Activated CD4-positive, alpha-beta T cell treated with anti-CD3 and anti-CD28 coated beads for 36 hours (primary cell): Measurements from ENCODE around the gene TSSC4. TPM values are rescaled to one million over a fixed set of nuclear protein-coding genes. Genes with fewer than 3 reads are reported as not detected.

ENCODE experiments used
- ATAC-seq: fragments of 200-7000 bp; cut with Tn5 transposase; one replicate; pipeline ENCODE4 v1.10.0; 2021; ENCODE audit warnings: mild to moderate bottlenecking, moderate library complexity
- CTCF ChIA-PET: fragments of 350-600 bp; sonication (Branson Sonifier 250); formaldehyde crosslinking; loops from one replicate; lab custom pipeline; 2021; ENCODE audit warnings: antibody characterized with exemption; lab: Charles Lee
- POLR2A ChIA-PET: fragments of 350-600 bp; sonication (Branson Sonifier 250); formaldehyde crosslinking; loops from one replicate; lab custom pipeline; 2021; ENCODE audit warnings: antibody characterized with exemption, inconsistent platforms; lab: Charles Lee
- DNase-seq: peaks from one replicate; pipeline ENCODE4 v3.0.0-alpha.2; 2020
- H3K27ac Mint-ChIP-seq: one replicate; pipeline ENCODE4 v1.8.0; 2021; ENCODE audit warnings: mixed read lengths
- H3K27me3 Mint-ChIP-seq: one replicate; pipeline ENCODE4 v1.8.0; 2021; ENCODE audit warnings: mixed read lengths
- H3K36me3 Mint-ChIP-seq: one replicate; pipeline ENCODE4 v1.8.0; 2021; ENCODE audit warnings: low read depth, mixed read lengths
- H3K4me1 Mint-ChIP-seq: one replicate; pipeline ENCODE4 v1.8.0; 2021; ENCODE audit warnings: mixed read lengths
- H3K4me3 Mint-ChIP-seq: one replicate; pipeline ENCODE4 v1.8.0; 2021; ENCODE audit warnings: mild to moderate bottlenecking, moderate library complexity, mixed read lengths
- H3K9me3 Mint-ChIP-seq: one replicate; pipeline ENCODE4 v1.8.0; 2021; ENCODE audit warnings: low read depth, mixed read lengths
- intact Hi-C, 2 experiments: fragments of 100-400 bp; cut with DNase I in 1 of 2; cut with micrococcal nuclease in 1 of 2; formaldehyde crosslinking; loops; one replicate each; pipeline versions ENCODE4 v1.14.2 to v1.15.1; 2022 to 2024; cut with DNase I, micrococcal nuclease
- total RNA-seq, 2 experiments: library from RNA; stranded (reverse); gene quantifications; one replicate each; pipeline ENCODE4 v1.2.3, GENCODE V29; 2021

Gene TSSC4
- total RNA-seq, 2 experiments from 2014 or later, result 19.8 to 38.4 TPM

DNA sequence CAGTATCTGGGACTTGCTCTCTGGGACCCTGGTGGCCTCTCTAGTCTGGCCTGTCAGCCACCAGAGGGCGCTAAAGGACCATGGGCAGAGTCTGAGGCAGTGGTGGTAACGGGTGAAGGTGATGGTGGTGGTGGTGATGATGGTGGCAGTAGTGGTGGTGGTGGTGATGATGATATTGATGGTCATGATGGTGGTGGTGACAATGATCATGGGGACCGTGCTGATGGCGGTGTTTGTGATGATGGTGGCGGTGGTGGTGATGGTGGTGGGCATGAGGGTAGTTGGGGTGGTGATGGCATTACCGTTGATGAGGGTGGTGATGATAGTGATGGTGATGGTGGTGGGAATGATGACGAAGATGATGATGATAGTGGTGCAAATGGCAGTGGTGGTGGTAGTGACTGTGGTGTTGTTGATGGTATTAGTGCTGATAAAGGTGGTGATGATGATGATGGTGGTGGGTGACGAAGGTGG is 27.8 kb downstream of the TSSC4 start:
- CTCF ChIA-PET, result interaction anchor here (0.8 to 3.5 kb wide), 3 partner anchors 104 to 459 kb away, joined by 4 to 51 read pairs (median 4); no protein-coding TSS in a partner anchor
- Mint-ChIP-seq H3K9me3 (no peaks in the 10 kb centered on the region), H3K36me3 (no peaks in the 10 kb centered on the region), H3K27ac (no peak overlapping the region), H3K27me3 (no peaks in the 10 kb centered on the region), H3K4me1 (no peaks in the 10 kb centered on the region), H3K4me3 (no peak overlapping the region)
- intact Hi-C loops, result loop anchor here (1.0 to 2.0 kb wide), 5 partner anchors 103 to 663 kb away; no protein-coding TSS in a partner anchor
- POLR2A ChIA-PET, result no interaction called here
- ATAC-seq, result peak; percentile 96
- DNase-seq, result peak; percentile 93

DNA sequence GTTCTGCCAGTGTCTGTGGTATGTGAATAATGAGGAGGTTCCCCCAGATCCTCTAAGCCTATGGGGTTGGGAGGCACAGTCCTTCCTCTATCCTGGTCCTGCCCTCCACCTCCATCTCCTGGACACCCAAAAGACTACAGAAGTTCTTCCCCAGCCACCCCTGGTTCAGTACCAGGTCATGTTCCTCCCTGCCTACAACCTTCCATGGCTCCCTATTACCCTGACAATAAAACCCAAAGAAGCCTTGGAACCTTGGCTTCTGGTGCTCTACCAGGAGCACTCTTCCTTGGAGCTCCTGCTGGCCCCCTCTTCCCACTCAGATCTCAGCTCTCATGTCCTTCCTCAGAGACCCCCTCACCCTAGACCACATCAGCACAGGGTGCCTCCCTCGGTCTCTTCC is 30.8 kb downstream of the TSSC4 start:
- POLR2A ChIA-PET, result no interaction called here
- Mint-ChIP-seq H3K4me3 (no peak overlapping the region), H3K36me3 (no peaks in the 10 kb centered on the region), H3K27me3 (no peaks in the 10 kb centered on the region), H3K4me1 (no peaks in the 10 kb centered on the region), H3K9me3 (no peaks in the 10 kb centered on the region), H3K27ac (no peak overlapping the region)
- CTCF ChIA-PET, result interaction anchor here (2.0 kb wide), 1 partner anchor 100 kb away, joined by 6 read pairs; no protein-coding TSS in a partner anchor
- intact Hi-C loops, result no loop called here
- ATAC-seq (no peak), DNase-seq (no peak)

DNA sequence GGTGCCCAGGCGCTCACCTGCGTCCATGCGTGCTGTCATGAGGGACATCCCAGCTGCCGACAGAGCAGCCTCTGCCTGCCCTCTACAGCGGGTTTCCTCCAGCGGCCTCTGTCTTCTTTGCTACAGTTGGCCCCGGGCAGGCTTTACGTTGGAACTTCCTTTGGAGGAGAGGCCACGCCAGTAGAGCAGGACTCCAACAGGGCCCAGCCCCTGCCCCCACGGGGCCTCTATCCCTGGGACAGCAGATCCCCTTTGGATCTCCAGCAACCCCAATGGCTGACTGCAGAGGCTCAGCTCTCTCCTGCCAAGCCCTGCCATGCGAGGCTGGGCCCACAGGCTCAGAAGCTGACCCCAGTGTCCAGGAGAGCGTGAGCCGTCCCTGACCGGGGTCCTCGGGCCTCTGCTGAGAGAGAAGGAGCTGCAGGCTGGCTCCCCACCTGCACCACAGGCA is 31.6 kb downstream of the TSSC4 start:
- Mint-ChIP-seq H3K27ac (no peak overlapping the region), H3K27me3 (no peaks in the 10 kb centered on the region), H3K36me3 (no peaks in the 10 kb centered on the region), H3K4me1 (no peaks in the 10 kb centered on the region), H3K4me3 (no peak overlapping the region), H3K9me3 (no peaks in the 10 kb centered on the region)
- CTCF ChIA-PET, result interaction anchor here (0.7 to 2.0 kb wide), 2 partner anchors 28 to 99 kb away, joined by 3 to 6 read pairs; no protein-coding TSS in a partner anchor
- POLR2A ChIA-PET, result no interaction called here
- intact Hi-C loops, result no loop called here
- ATAC-seq (no peak), DNase-seq (no peak)

DNA sequence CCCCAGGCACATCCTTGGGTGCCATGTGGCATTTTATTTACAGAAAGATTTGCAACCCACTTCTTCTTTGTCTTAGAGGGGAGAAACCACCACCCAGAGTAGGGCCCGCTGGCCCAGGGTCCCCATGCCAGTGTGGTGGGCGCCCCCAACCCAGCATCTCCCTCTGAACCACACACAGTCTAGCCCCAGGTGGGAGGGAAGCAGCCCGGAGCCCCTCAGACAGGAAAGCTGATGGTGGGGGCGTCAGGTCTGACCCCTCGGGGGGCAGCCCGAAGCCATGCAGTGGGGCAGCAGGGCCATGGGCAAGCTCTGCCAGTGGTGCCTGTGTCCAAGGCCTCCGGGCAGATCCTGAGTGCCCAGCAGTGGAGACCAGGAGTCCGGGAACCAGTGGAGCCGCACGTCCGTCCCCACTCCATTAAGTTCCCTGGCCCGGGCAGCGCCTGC is 32.1 kb downstream of the TSSC4 start:
- ATAC-seq (no peak), DNase-seq (no peak)
- ChIA-PET POLR2A (no interaction called here), CTCF (interaction anchor here (0.7 to 2.0 kb wide), 2 partner anchors 29 to 99 kb away, joined by 3 to 6 read pairs; no protein-coding TSS in a partner anchor)
- intact Hi-C loops, result no loop called here
- Mint-ChIP-seq H3K27ac (no peak overlapping the region), H3K9me3 (no peaks in the 10 kb centered on the region), H3K27me3 (no peaks in the 10 kb centered on the region), H3K36me3 (no peaks in the 10 kb centered on the region), H3K4me1 (no peaks in the 10 kb centered on the region), H3K4me3 (no peak overlapping the region)

DNA sequence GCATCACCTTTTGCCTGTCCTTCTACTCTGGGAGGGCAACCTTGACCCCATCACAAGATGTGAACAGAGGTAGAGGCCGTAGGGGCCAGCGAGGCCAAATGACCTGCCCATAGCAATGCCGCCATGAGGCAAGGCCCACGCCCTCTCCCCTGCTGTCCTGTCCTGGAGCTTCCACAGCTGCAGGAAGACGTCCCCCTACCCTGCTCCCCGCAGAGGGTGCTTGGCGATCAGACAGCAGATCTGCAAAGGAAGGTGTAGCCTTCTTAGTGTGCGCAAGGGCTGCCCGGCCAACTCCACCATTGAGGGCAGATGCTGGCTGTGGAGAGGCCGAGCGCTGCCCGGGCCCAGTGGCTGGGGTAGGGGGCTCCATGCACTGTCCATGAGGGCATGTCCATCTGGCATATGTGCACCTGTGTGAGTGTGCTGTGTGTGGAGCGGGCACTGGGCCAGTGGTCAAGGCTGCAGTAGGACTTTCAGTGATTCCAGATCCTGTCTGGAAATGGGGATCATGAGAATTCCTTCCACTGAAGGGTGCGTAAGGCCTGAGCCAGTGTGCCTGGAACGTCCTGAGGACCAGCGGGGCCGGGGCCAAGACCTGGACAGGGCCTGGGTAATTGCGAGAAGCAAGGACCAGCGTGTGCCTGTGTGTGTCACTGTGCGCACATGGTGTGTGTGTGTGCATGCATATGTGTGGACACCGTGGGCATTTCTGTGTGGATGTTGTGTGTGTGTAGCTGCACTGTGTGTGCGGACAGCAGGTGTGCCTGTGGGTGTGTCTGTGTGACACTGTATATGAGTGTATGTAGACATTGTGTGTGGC is 32.8 kb downstream of the TSSC4 start:
- no peak overlapping the region for H3K27ac Mint-ChIP-seq
- H3K27me3 Mint-ChIP-seq, result no peaks in the 10 kb centered on the region
- intact Hi-C loops, result no loop called here
- POLR2A ChIA-PET, result no interaction called here
- CTCF ChIA-PET, result no interaction called here
- H3K36me3 Mint-ChIP-seq, result no peaks in the 10 kb centered on the region
- H3K4me1 Mint-ChIP-seq, result no peaks in the 10 kb centered on the region
- DNase-seq (no peak), ATAC-seq (no peak)
- no peak overlapping the region for H3K4me3 Mint-ChIP-seq
- H3K9me3 Mint-ChIP-seq, result no peaks in the 10 kb centered on the region

DNA sequence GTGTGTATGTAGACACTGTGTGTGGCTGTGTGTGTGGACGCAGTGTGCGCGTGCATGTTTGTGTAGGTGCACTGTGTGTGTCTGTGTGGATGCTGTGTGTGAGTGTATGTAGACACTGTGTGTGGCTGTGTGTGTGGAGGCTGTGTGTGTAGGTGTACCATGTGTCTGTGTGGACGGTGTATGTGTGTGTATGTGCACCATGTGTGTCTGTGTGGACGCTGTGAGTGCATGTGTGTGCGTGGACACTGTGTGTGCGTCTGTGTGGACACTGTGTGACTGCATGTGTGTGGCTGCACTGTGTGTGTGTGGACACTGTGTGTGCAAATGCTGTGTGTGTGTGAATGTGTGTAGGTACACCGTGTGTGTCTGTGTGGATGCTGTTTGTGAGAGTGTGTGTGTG is 33.5 kb downstream of the TSSC4 start:
- Mint-ChIP-seq H3K4me1 (no peaks in the 10 kb centered on the region), H3K4me3 (no peak overlapping the region), H3K27ac (no peak overlapping the region), H3K9me3 (no peaks in the 10 kb centered on the region), H3K36me3 (no peaks in the 10 kb centered on the region), H3K27me3 (no peaks in the 10 kb centered on the region)
- ChIA-PET CTCF (no interaction called here), POLR2A (no interaction called here)
- intact Hi-C loops, result no loop called here
- no peak for ATAC-seq
- DNase-seq, result no peak

DNA sequence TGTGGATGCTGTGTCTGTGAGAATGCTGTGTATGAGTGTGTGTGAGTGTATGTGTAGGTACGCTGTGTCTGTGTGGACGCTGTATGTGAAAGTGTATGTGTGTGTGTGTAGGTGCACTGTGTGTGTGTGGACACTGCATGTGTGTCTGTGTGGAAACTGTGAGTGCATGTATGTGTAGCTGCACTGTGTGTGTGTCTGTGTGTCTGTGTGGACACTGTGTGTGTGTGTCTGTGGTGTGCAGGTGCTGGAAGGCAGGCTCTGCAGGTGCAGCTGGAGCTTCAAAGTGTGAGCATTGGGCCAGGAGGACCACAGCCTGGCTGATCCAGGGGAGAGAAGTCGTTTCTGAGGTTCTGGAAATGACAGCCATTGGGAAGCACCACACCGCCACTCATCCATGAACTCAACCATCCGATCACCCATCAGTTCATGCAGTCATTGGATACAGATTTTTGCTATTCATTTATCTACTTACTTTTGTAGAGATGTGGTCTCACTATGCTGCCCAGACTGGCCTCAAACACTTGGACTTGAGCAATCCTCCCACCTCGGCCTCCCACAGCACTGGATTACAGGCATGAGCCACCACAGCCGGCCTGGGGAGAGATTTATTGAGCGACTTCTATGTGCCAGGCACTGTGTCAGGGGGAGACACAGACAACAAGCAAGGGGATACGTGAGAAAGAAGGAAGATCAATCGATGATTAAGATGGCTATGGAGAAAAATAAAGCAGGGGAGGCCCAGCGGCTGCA is 34.1 kb downstream of the TSSC4 start:
- intact Hi-C loops, result no loop called here
- Mint-ChIP-seq H3K36me3 (no peaks in the 10 kb centered on the region), H3K9me3 (no peaks in the 10 kb centered on the region), H3K27me3 (no peaks in the 10 kb centered on the region), H3K27ac (no peak overlapping the region), H3K4me1 (no peaks in the 10 kb centered on the region), H3K4me3 (no peak overlapping the region)
- POLR2A ChIA-PET, result no interaction called here
- CTCF ChIA-PET, result no interaction called here
- DNase-seq (no peak), ATAC-seq (no peak)

DNA sequence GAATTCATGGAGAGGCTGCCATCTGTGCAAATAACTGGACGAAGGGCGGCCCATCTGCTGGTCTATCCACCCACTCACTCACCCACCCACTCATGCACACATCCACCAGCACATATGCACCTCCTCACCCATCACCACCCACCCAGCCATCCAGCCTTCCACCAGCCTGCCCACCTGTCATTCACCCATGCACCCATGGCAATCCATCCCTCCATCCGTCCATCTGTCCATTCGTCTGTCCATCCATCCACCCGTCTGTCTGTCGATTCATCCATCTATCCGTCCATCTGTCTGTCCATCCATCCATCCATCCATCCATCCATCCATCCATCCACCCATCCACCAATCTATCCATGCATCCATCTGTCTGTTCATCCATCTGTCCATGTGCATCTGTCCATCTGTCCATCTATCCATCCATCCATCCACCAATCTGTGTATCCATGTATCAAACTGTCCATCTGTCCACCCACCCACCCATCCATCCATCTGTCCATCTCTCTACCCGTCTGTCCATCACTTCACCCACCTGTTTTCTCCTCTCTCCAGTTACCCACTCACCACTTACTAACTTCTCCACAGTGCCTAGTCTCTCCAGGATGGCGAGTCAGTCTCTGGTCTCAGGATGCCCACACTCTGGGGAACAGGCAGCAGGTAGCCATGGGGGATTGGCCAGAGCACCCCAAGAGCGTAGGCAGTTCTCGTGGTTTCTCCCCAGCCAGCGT is 34.9 kb downstream of the TSSC4 start:
- no peak overlapping the region for H3K27ac Mint-ChIP-seq
- no peaks in the 10 kb centered on the region for H3K4me1 Mint-ChIP-seq
- DNase-seq, result no peak
- CTCF ChIA-PET, result no interaction called here
- no peaks in the 10 kb centered on the region for H3K27me3 Mint-ChIP-seq
- no peaks in the 10 kb centered on the region for H3K36me3 Mint-ChIP-seq
- POLR2A ChIA-PET, result no interaction called here
- no peak for ATAC-seq
- H3K9me3 Mint-ChIP-seq, result peaks cover 2% of the 10 kb centered on the region
- no peak overlapping the region for H3K4me3 Mint-ChIP-seq
- intact Hi-C loops, result no loop called here

DNA sequence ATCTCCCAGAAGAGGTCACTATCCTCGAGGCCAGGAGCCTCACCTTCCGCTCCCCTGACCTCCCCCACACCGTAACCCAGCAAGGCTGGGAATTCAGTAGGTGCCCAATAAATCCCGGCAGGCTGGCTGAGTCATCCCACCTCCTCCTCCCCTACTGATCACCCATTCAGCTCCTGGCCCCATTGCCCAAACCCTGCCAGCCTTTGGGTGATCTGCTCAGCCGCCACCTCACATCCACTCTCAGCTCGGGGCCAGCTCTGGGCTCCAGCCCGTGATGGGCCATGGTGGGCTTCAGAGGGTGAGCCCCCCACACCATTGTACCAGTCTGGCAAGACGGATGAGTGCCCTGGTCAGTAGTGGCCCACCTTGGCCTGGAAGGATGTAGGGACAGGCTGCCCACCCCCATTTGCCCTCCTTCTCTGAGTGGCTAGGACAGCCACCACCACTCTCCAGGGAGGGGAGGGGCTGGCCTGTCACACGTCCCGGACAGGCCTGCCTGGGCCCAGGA is 35.5 kb downstream of the TSSC4 start:
- Mint-ChIP-seq H3K4me3 (no peak overlapping the region), H3K4me1 (no peaks in the 10 kb centered on the region), H3K27me3 (no peaks in the 10 kb centered on the region), H3K9me3 (peaks cover 2% of the 10 kb centered on the region), H3K36me3 (no peaks in the 10 kb centered on the region), H3K27ac (no peak overlapping the region)
- CTCF ChIA-PET, result interaction anchor here (1.2 kb wide), 1 partner anchor 8 kb away, joined by 4 read pairs; no protein-coding TSS in a partner anchor
- POLR2A ChIA-PET, result no interaction called here
- ATAC-seq, result no peak
- intact Hi-C loops, result no loop called here
- DNase-seq, result no peak

DNA sequence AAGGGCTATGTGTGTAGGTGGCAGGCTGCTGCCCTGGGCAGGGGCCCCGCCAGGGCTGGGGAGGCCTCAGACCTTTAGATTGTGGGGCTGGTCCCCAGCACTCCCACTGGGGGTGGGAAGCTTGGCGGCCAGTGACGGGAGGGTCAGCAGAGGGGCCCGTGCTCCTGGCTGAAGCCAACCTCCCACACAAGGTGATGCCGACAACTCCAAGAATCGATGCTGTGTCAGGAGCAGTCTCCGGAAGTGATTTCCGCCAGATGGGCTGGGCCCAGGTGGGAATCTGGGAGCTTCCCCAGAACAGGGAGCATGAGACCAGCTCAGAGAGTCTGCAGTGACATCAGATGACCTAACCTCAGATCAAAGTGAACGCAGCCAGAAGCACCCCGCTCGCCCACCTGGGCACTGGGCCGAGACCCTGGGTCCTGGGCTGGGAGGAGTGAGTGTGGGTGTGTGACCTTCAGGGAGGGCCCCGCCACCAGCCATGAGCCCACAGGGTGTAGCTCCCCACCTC is 36.0 kb downstream of the TSSC4 start:
- intact Hi-C loops, result no loop called here
- ATAC-seq (no peak), DNase-seq (no peak)
- POLR2A ChIA-PET, result no interaction called here
- Mint-ChIP-seq H3K27ac (no peak overlapping the region), H3K4me1 (no peaks in the 10 kb centered on the region), H3K9me3 (peaks cover 2% of the 10 kb centered on the region), H3K4me3 (no peak overlapping the region), H3K36me3 (no peaks in the 10 kb centered on the region), H3K27me3 (no peaks in the 10 kb centered on the region)
- CTCF ChIA-PET, result interaction anchor here (0.7 to 1.2 kb wide), 2 partner anchors 9 to 790 kb away, joined by 3 to 4 read pairs; no protein-coding TSS in a partner anchor

DNA sequence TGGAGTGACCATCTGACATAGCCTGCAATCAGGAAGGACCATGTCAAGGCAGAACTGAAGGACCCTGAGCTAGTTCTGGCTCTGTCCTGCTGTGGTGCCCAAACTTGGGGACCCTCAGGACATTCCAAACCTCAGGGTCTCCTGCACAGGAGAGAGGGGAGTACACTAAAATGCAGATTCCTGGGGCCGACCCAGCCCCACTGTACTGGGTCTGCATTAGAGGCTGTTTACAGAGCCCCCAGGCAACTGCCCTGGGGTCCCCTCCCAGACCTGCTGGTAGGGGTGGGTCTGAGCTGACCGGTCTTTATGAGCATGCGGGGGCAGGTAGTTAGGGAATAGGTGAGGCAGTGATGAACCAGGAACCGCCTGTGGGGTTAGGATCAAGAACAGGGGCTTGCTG is 37.0 kb downstream of the TSSC4 start:
- no peak for DNase-seq
- Mint-ChIP-seq H3K9me3 (peaks cover 2% of the 10 kb centered on the region), H3K36me3 (no peaks in the 10 kb centered on the region), H3K4me1 (peaks cover 8% of the 10 kb centered on the region), H3K27me3 (no peaks in the 10 kb centered on the region), H3K4me3 (no peak overlapping the region), H3K27ac (no peak overlapping the region)
- ChIA-PET CTCF (interaction anchor here (0.6 to 1.2 kb wide), 2 partner anchors 10 to 251 kb away, joined by 3 to 4 read pairs; no protein-coding TSS in a partner anchor), POLR2A (no interaction called here)
- intact Hi-C loops, result no loop called here
- ATAC-seq, result no peak
